Heart left ventricle (tissue), 16 donors: Measurements from ENCODE around the gene IQCH. TPM values are rescaled to one million over a fixed set of nuclear protein-coding genes. Genes with fewer than 3 reads are reported as not detected.

Experiments
- ATAC-seq, 4 donors: fragments of 200-7000 bp; cut with Tn5 transposase; one replicate each; pipeline ENCODE4 v1.9.1; 2020 to 2022; ENCODE audit warnings: moderate library complexity in 4 of 4, mild to moderate bottlenecking in 3 of 4, moderate number of reproducible peaks in 1 of 4
- DNase-seq, 5 donors: peaks; one replicate each; pipeline ENCODE4 v3.0.0-alpha.2; 2020
- H3K27ac ChIP-seq, 12 donors: fragments of 200-600 bp; sonication (generic) in 4 of 12; one replicate each; pipeline versions ENCODE4 v1.5.0 to v1.8.0; 2016 to 2022; ENCODE audit warnings: mild to moderate bottlenecking in 2 of 12
- H3K27me3 ChIP-seq, 9 donors: fragments of 200-600 bp; sonication (generic) in 2 of 9; one replicate each; pipeline versions ENCODE4 v1.5.1 to v1.8.0; 2016 to 2022; ENCODE audit warnings: mild to moderate bottlenecking in 3 of 9
- H3K36me3 ChIP-seq, 9 donors: fragments of 200-600 bp; sonication (generic) in 2 of 9; one replicate each; pipeline versions ENCODE4 v1.5.0 to v1.8.0; 2018 to 2022; ENCODE audit warnings: mild to moderate bottlenecking in 2 of 9
- H3K4me1 ChIP-seq, 12 donors: fragments of 200-600 bp; sonication (generic) in 4 of 12; one replicate each; pipeline versions ENCODE4 v1.5.0 to v1.8.0; 2016 to 2022; ENCODE audit warnings: mild to moderate bottlenecking in 3 of 12
- H3K4me3 ChIP-seq, 12 donors: fragments of 200-600 bp; sonication (generic) in 4 of 12; one replicate each; pipeline versions ENCODE4 v1.5.0 to v1.8.0; 2017 to 2022; ENCODE audit warnings: mild to moderate bottlenecking in 9 of 12, moderate library complexity in 4 of 12
- H3K9me3 ChIP-seq, 12 donors: fragments of 200-600 bp; sonication (generic) in 4 of 12; one replicate each; pipeline versions ENCODE4 v1.5.0 to v1.8.0; 2016 to 2022; ENCODE audit warnings: mild to moderate bottlenecking in 1 of 12
- POLR2A ChIP-seq, 2 donors: fragments of 450-650 bp; IDR thresholded peaks; one replicate each; pipeline ENCODE4 v1.6.1; 2017; ENCODE audit warnings: antibody characterized with exemption in 2 of 2, mild to moderate bottlenecking in 2 of 2, moderate library complexity in 2 of 2
- WGBS, 4 donors: extraction: QIAGEN DNeasy Blood & Tissue Kit in 2 of 4; methylation state at CpG; one replicate each; pipeline versions ENCODE4 v1.1.5 to v1.1.7; 2013 to 2018; 5-methylcytosine and 5-hydroxymethylcytosine counted together
- intact Hi-C, 10 donors: fragments of 100-400 bp; cut with DNase I; formaldehyde crosslinking; loops; one replicate each; pipeline versions ENCODE4 v1.11.1 to v1.14.2; 2022
- polyA plus RNA-seq, 2 donors: library from polyadenylated mRNA; stranded (reverse); fragments of 200-250 nt; gene quantifications; one replicate each; pipeline ENCODE4 v1.2.3, GENCODE V29; 2013
- total RNA-seq, 9 donors: library from RNA; depleted of rRNA in 2 of 9; stranded (reverse); fragments of >200 nt in 2 of 9; fragmentation: NEBNext Ultra II Directional in 3 of 9; extraction: Animal tissue kit (Norgen Biotek cat#: 25700) in 3 of 9; gene quantifications; one replicate each; pipeline versions ENCODE4 v1.1.0 to v1.2.4, GENCODE V29; 2016 to 2023
- TF ChIP-seq, protein P1 (sequence below), 12 donors: fragments of 200-600 bp; sonication (generic) in 4 of 12; IDR thresholded peaks; one replicate each; pipeline versions ENCODE4 v1.5.0 to v1.8.0; 2018 to 2022; ENCODE audit warnings: antibody characterized with exemption in 12 of 12, mild to moderate bottlenecking in 5 of 12
- donor health status: ischemic (EF 13 %, LVEDD 7.1; RV severe dilation, severe dysfunction).
- donor health status: healthy with polysubstance abuse.
- donor health status: DM: no; HTN: yes; CAD: no.
- donor health status: DM: no; HTN: no; CAD: no.
- donor health status: ischemic (EF 25% LVEDD 6.9; RV normal size, moderate dysfunction).
- donor health status: ischemic (EF 25% LVEDD 5.7; RV mildly dilated, moderate dysfunction).
- donor health status: healthy.
- donor health status: DM: yes; HTN: yes; CAD: no.
- donor health status: ischemic (EF 35%, LVEDD 5.7; RV mildly dilated, moderate dysfunction).
- donor health status: nonischemic (EF 11% LVEDD 7.7; RV severe dilation, severe dysfunction).
- donor health status: DM: yes; HTN: yes; CAD: no.
- donor health status: PGD.
- donor health status: ischemic (EF 29% LVEDD 5.4; RV normal size, mild dysfunction).
- donor health status: nonischemic (EF 23%, LVEDD 6.1; RV moderate dilation, normal function).

IQCH gene
- total and polyA plus RNA-seq, 11 donors: 0.11 to 3.3 (median 1.4) TPM

DNA sequence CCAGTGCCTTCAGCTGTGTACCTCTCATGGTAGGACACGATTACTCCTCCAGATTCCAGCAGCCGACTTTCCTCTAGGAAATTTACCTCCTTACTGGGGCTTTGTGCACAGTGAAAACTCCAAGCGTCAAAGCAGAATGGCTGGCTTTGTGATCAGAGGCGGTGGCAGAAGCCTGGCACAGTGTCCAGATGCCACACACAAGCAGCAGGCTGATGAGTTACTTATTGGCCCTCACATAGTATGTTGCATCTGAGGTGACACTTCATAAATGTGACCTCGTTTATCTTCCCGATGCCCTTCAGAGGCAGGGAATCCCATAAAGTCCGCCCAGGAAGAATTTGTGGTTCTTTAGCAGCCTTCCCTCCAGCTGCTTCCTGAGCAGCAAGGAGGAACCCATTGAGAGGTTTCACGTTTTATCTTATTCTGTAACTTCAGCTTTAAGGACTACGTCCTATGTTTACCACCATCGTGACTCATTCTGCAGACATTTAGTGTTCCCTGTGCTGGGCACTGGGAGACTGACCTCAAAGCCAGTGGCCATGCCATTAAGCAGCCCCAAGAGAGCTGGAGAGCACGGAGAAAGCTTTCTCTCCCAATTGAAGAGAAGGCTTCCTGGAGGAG is 159.3 kb downstream of the IQCH start:
- H3K9me3 ChIP-seq: no peaks in the 10 kb centered on the region
- H3K36me3 ChIP-seq: no peaks in the 10 kb centered on the region
- TF ChIP-seq, protein P1, sequence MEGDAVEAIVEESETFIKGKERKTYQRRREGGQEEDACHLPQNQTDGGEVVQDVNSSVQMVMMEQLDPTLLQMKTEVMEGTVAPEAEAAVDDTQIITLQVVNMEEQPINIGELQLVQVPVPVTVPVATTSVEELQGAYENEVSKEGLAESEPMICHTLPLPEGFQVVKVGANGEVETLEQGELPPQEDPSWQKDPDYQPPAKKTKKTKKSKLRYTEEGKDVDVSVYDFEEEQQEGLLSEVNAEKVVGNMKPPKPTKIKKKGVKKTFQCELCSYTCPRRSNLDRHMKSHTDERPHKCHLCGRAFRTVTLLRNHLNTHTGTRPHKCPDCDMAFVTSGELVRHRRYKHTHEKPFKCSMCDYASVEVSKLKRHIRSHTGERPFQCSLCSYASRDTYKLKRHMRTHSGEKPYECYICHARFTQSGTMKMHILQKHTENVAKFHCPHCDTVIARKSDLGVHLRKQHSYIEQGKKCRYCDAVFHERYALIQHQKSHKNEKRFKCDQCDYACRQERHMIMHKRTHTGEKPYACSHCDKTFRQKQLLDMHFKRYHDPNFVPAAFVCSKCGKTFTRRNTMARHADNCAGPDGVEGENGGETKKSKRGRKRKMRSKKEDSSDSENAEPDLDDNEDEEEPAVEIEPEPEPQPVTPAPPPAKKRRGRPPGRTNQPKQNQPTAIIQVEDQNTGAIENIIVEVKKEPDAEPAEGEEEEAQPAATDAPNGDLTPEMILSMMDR (IDR thresholded peaks at IDR 0.05): no peak
- TF ChIP-seq POLR2A (IDR thresholded peaks at IDR 0.05): no peak
- H3K27ac ChIP-seq: no peak overlapping the region
- intact Hi-C loops: no loop called here
- WGBS, 4 donors: 38 to 45% (median 42%) methylated on average over 11 of the region's 11 CpGs
- H3K4me1 ChIP-seq: peaks cover 0 to 8% (median 0%) of the 10 kb centered on the region in 12 donors
- ATAC-seq: peak in 3 of 4 donors; percentile 41 to 73 (median 57)
- no peaks in the 10 kb centered on the region for H3K27me3 ChIP-seq
- no peak for DNase-seq
- no peak overlapping the region for H3K4me3 ChIP-seq

DNA sequence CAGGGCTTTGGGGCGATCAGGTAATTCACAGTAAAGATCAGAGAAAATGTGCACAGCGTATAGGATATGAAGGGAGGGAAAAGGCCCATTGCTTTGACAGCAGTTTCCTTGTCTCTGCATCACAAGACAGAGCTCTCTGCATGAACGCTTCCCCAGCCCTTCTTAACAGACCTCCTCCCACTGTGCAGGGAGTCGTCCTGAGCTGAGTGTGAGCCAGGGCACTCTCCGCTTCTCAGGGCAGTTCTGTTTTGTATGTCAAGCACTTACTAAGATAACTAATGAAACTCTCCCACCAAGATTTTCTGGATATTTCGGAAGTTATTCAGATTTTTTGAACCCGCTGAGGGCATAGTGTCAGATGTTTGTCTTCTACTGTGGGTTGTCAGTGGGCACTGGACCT is 160.6 kb downstream of the IQCH start:
- intact Hi-C loops: no loop called here
- Histone ChIP-seq H3K36me3 (peaks cover 0 to 5% (median 0%) of the 10 kb centered on the region in 9 donors), H3K9me3 (no peaks in the 10 kb centered on the region), H3K4me3 (no peak overlapping the region), H3K27me3 (no peaks in the 10 kb centered on the region), H3K4me1 (peaks cover 0 to 8% (median 0%) of the 10 kb centered on the region in 12 donors), H3K27ac (no peak overlapping the region)
- no peak for TF ChIP-seq POLR2A (IDR thresholded peaks at IDR 0.05)
- TF ChIP-seq, protein P1 (IDR thresholded peaks at IDR 0.05): no peak
- ATAC-seq (no peak), DNase-seq (no peak)
- 71 to 90% (median 86%) methylated on average over 7 of the region's 7 CpGs for WGBS, 4 donors

DNA sequence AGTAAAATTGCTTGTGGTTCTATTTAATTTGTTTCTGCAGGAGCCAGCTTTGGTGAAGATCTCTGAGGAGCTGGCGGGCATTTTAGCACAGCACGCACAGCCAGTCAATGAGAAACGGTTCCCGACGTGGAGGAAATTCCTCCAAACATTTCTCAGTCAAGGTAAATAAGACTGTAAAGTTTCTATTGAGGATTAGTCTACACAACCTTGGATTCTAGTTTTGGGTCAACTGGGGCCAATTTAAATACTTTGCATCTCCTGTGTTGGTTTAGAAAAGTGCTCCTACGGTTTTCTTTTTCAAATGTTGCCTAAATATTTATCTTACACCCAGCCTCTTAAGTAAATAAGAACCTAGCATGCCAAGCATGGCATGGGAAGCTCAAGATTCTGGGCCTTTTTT is 162.3 kb downstream of the IQCH start:
- intact Hi-C loops: no loop called here
- no peak for DNase-seq

DNA sequence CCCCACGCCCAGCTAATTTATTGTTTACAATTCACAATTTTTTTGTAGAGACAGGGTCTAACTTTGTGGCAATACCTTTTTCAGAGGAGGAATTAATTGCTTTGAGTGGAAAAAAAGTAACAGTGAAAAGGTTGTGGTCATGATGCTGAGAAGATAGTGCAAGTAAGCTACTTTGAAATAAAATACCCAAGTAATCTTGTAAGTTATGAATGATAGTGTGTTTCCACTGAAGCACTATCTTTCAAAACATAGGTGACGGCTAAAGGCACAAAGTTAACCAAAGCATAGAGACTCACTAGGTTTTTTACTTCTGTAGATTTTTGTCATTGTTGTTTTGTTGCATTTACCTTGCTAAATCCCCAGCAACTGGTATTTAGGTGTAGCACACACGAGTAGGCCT is 165.1 kb downstream of the IQCH start:
- 89 to 94% (median 91%) methylated on average over 3 of the region's 3 CpGs for WGBS, 4 donors
- Histone ChIP-seq H3K9me3 (no peaks in the 10 kb centered on the region), H3K27ac (no peak overlapping the region), H3K27me3 (no peaks in the 10 kb centered on the region), H3K4me1 (no peaks in the 10 kb centered on the region), H3K4me3 (no peak overlapping the region), H3K36me3 (peaks cover 0 to 11% (median 0%) of the 10 kb centered on the region in 9 donors)
- DNase-seq: no peak
- no peak for ATAC-seq
- no peak for TF ChIP-seq POLR2A (IDR thresholded peaks at IDR 0.05)
- TF ChIP-seq, protein P1 (IDR thresholded peaks at IDR 0.05): no peak
- intact Hi-C loops: no loop called here

More for the DNA sequence above, 162.3 kb downstream of the IQCH start:
- ATAC-seq: no peak
- Histone ChIP-seq H3K27ac (no peak overlapping the region), H3K27me3 (no peaks in the 10 kb centered on the region), H3K36me3 (peaks cover 0 to 11% (median 0%) of the 10 kb centered on the region in 9 donors), H3K9me3 (no peaks in the 10 kb centered on the region), H3K4me3 (no peak overlapping the region), H3K4me1 (peaks cover 0 to 8% (median 0%) of the 10 kb centered on the region in 12 donors)
- 86 to 91% (median 87%) methylated on average over 6 of the region's 6 CpGs for WGBS, 4 donors
- no peak for TF ChIP-seq POLR2A (IDR thresholded peaks at IDR 0.05)
- TF ChIP-seq, protein P1 (IDR thresholded peaks at IDR 0.05): no peak
